GM12874 (cell line): Measurements from ENCODE around the gene CD300LB.

ENCODE experiments used
- CTCF ChIP-seq: IDR thresholded peaks from 2 replicates; pipeline ENCODE4 v1.5.1; 2011; ENCODE audit warnings: low read depth, mild to moderate bottlenecking, control low read depth, low read length, moderate library complexity; ENCODE audit not compliant: insufficient read depth

Gene CD300LB

GRCh38 chr17:74541176-74542111 lies 10.2 kb upstream of the CD300LB start:
- no peak for TF ChIP-seq CTCF

- no peak for TF ChIP-seq CTCF
These were observed 8.1 kb upstream of the CD300LB start for GRCh38 chr17:74539281-74539820.

GRCh38 chr17:74536890-74537289 lies 5.6 kb upstream of the CD300LB start:
- TF ChIP-seq CTCF, result no peak

- TF ChIP-seq CTCF, result no peak
These were observed 840 bp upstream of the CD300LB start for GRCh38 chr17:74532115-74532514.

DNA sequence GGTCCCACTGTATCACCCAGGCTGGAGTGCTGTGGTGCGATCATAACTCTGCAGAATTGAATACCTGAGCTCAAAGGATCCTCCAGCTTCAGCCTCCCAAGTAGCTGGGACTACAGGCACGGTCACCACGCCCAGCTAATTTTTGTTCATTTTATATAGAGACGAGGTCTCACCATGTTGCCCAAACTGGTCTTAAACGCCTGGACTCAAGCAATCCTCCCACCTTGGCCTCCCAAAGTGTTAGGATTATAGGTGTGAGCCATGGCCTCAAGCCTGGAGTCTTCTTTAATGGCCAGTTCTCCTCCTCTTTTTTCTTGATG lies 484 bp downstream of the CD300LB start:
- TF ChIP-seq CTCF, result no peak

GRCh38 chr17:74529243-74529642 lies 2.0 kb downstream of the CD300LB start:
- TF ChIP-seq CTCF, result no peak

GRCh38 chr17:74528491-74529199 lies 2.6 kb downstream of the CD300LB start:
- TF ChIP-seq CTCF, result no peak
